Left renal cortex interstitium (tissue), 4 donors: ENCODE data around the gene PCSK5. TPM values are rescaled to one million over a fixed set of nuclear protein-coding genes. Genes with fewer than 3 reads are reported as not detected.

Source experiments
- DNase-seq, 4 donors: peaks; one replicate each; pipeline ENCODE4 v3.0.0-alpha.2; 2013; ENCODE audit warnings: low read depth in 4 of 4, low spot score in 2 of 4, missing footprints in 1 of 4
- polyA plus RNA-seq, 4 donors: library from polyadenylated mRNA; unstranded; fragments of 120-200 nt; gene quantifications; one replicate each; pipeline ENCODE4 v1.2.1, GENCODE V29; 2013; ENCODE audit not compliant: insufficient read length in 4 of 4

Gene PCSK5
- polyA plus RNA-seq, 4 donors: 11.8 to 21.1 (median 14.7) TPM

- no peak for DNase-seq
Observed at GRCh38 chr9:76366275-76366674, 475.8 kb downstream of the PCSK5 start.

GRCh38 chr9:76369583-76369982 lies 479.1 kb downstream of the PCSK5 start:
- DNase-seq: peak in 3 of 4 donors; percentile 60 to 80 (median 64)

- no peak for DNase-seq
Observed at GRCh38 chr9:76370396-76371023, 480.0 kb downstream of the PCSK5 start.

- no peak for DNase-seq
Observed at GRCh38 chr9:76371901-76372300, 481.4 kb downstream of the PCSK5 start.

GRCh38 chr9:76372336-76372735 lies 481.9 kb downstream of the PCSK5 start:
- no peak for DNase-seq

- no peak for DNase-seq
Observed at GRCh38 chr9:76373173-76373783, 482.8 kb downstream of the PCSK5 start.

- no peak for DNase-seq
Observed at GRCh38 chr9:76373784-76374474, 483.5 kb downstream of the PCSK5 start.

GRCh38 chr9:76374783-76375559 lies 484.5 kb downstream of the PCSK5 start:
- DNase-seq: peak in 3 of 4 donors; percentile 53 to 67 (median 59)

GRCh38 chr9:76377791-76378190 lies 487.3 kb downstream of the PCSK5 start:
- DNase-seq: no peak

- no peak for DNase-seq
Observed at GRCh38 chr9:76378367-76379073, 488.0 kb downstream of the PCSK5 start.

GRCh38 chr9:76379494-76379893 lies 489.0 kb downstream of the PCSK5 start:
- no peak for DNase-seq

GRCh38 chr9:76390656-76391055 lies 500.2 kb downstream of the PCSK5 start:
- no peak for DNase-seq

GRCh38 chr9:76394195-76394959 lies 503.9 kb downstream of the PCSK5 start, which contains the start of gene RFK:
TSS of gene RFK (minus strand) at chr9:76394426. CDS start at chr9:76394171, 255 bp downstream.
- DNase-seq: peak; percentile 75 to 93 (median 82)

- DNase-seq: peak in 1 of 4 donors; percentile 37
Observed at GRCh38 chr9:76394960-76395252, 504.4 kb downstream of the PCSK5 start.

- no peak for DNase-seq
Observed at GRCh38 chr9:76395381-76395780, 504.9 kb downstream of the PCSK5 start.

GRCh38 chr9:76396144-76396543 lies 505.7 kb downstream of the PCSK5 start:
- no peak for DNase-seq

- DNase-seq: no peak
Observed at GRCh38 chr9:76396597-76396996, 506.1 kb downstream of the PCSK5 start.

- no peak for DNase-seq
Observed at GRCh38 chr9:76399856-76400255, 509.4 kb downstream of the PCSK5 start.

- DNase-seq: no peak
Observed at GRCh38 chr9:76400534-76401096, 510.1 kb downstream of the PCSK5 start.
